DND-41 (cell line): ENCODE results near the gene TMEM39A.
A peak's percentile ranks its signal among the peaks of the same experiment; 100 is the strongest.

Source experiments
- ATAC-seq: fragments of 200-7000 bp; cut with Tn5 transposase; 3 replicates; pipeline ENCODE4 v1.9.1; 2021; ENCODE audit warnings: low read depth; ENCODE audit not compliant: insufficient read depth
- DNase-seq: peaks from one replicate; pipeline ENCODE4 v3.0.0-alpha.2; 2020
- H2AFZ ChIP-seq: 2 replicates; pipeline ENCODE4 v1.6.0; 2012; ENCODE audit warnings: low read depth, low read length
- H3K27ac ChIP-seq: 2 replicates; pipeline ENCODE4 v1.5.1; 2012; ENCODE audit warnings: low read length, inconsistent platforms
- H3K27me3 ChIP-seq: fragments of 200-600 bp; sonication (generic); 2 replicates; pipeline ENCODE4 v1.6.0; 2012; ENCODE audit warnings: low read length, mild to moderate bottlenecking, inconsistent platforms; ENCODE audit not compliant: insufficient read depth, poor library complexity
- H3K36me3 ChIP-seq: 2 replicates; pipeline ENCODE4 v1.5.1; 2012; ENCODE audit warnings: low read length, inconsistent platforms; ENCODE audit not compliant: insufficient read depth
- H3K4me1 ChIP-seq: 2 replicates; pipeline ENCODE4 v1.5.1; 2012; ENCODE audit warnings: mild to moderate bottlenecking, low read length; ENCODE audit not compliant: insufficient read depth
- H3K4me2 ChIP-seq: 2 replicates; pipeline ENCODE4 v1.6.0; 2012; ENCODE audit warnings: mild to moderate bottlenecking, moderate library complexity, low read length, inconsistent platforms; ENCODE audit not compliant: insufficient read depth
- H3K4me3 ChIP-seq, 2 experiments: fragments of 200-600 bp in 1 of 2; shearing (Covaris generic) in 1 of 2; 2 replicates each; pipeline ENCODE4 v1.5.1; 2012 to 2016; ENCODE audit warnings: inconsistent platforms in 2 of 2, low read length in 2 of 2, mild to moderate bottlenecking in 2 of 2, low read depth in 1 of 2, moderate library complexity in 1 of 2
- H3K79me2 ChIP-seq: 2 replicates; pipeline ENCODE4 v1.6.0; 2012; ENCODE audit warnings: low read length, inconsistent platforms; ENCODE audit not compliant: insufficient read depth
- H3K9ac ChIP-seq: 2 replicates; pipeline ENCODE4 v1.6.0; 2012; ENCODE audit warnings: low read depth, mild to moderate bottlenecking, inconsistent platforms, low read length, moderate library complexity
- H3K9me3 ChIP-seq: 2 replicates; pipeline ENCODE4 v1.5.1; 2012; ENCODE audit warnings: low read length, moderate library complexity, mild to moderate bottlenecking, inconsistent platforms; ENCODE audit not compliant: insufficient read depth, severe bottlenecking
- H4K20me1 ChIP-seq: 2 replicates; pipeline ENCODE4 v1.6.0; 2012; ENCODE audit warnings: low read length; ENCODE audit not compliant: insufficient read depth
- EZH2 ChIP-seq: IDR thresholded peaks from 3 replicates; pipeline ENCODE4 v1.6.1; 2012; ENCODE audit warnings: borderline replicate concordance, low read depth, mild to moderate bottlenecking, moderate library complexity, low read length, inconsistent platforms; ENCODE audit not compliant: severe bottlenecking
- TF ChIP-seq, protein P1 (sequence below): IDR thresholded peaks from 2 replicates; pipeline ENCODE4 v1.5.1; 2012; ENCODE audit warnings: borderline replicate concordance, low read length, moderate library complexity, mild to moderate bottlenecking; ENCODE audit not compliant: poor library complexity, severe bottlenecking; ENCODE audit errors: extremely low read depth

Gene TMEM39A

GRCh38 chr3:119401069-119401468 lies 62.3 kb downstream of the TMEM39A start:
- no peaks in the 10 kb centered on the region for H3K27me3 ChIP-seq
- H3K4me1 ChIP-seq: no peaks in the 10 kb centered on the region
- no peak overlapping the region for H3K9ac ChIP-seq
- H4K20me1 ChIP-seq: no peaks in the 10 kb centered on the region
- TF ChIP-seq, protein P1, sequence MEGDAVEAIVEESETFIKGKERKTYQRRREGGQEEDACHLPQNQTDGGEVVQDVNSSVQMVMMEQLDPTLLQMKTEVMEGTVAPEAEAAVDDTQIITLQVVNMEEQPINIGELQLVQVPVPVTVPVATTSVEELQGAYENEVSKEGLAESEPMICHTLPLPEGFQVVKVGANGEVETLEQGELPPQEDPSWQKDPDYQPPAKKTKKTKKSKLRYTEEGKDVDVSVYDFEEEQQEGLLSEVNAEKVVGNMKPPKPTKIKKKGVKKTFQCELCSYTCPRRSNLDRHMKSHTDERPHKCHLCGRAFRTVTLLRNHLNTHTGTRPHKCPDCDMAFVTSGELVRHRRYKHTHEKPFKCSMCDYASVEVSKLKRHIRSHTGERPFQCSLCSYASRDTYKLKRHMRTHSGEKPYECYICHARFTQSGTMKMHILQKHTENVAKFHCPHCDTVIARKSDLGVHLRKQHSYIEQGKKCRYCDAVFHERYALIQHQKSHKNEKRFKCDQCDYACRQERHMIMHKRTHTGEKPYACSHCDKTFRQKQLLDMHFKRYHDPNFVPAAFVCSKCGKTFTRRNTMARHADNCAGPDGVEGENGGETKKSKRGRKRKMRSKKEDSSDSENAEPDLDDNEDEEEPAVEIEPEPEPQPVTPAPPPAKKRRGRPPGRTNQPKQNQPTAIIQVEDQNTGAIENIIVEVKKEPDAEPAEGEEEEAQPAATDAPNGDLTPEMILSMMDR: no peak
- TF ChIP-seq EZH2: no peak
- H3K4me3 ChIP-seq: no peak overlapping the region
- no peak overlapping the region for H3K4me2 ChIP-seq
- no peak overlapping the region for H2AFZ ChIP-seq
- H3K79me2 ChIP-seq: no peaks in the 10 kb centered on the region
- ATAC-seq: no peak
- no peaks in the 10 kb centered on the region for H3K36me3 ChIP-seq
- no peak for DNase-seq
- H3K9me3 ChIP-seq: no peaks in the 10 kb centered on the region
- no peak overlapping the region for H3K27ac ChIP-seq

DNA sequence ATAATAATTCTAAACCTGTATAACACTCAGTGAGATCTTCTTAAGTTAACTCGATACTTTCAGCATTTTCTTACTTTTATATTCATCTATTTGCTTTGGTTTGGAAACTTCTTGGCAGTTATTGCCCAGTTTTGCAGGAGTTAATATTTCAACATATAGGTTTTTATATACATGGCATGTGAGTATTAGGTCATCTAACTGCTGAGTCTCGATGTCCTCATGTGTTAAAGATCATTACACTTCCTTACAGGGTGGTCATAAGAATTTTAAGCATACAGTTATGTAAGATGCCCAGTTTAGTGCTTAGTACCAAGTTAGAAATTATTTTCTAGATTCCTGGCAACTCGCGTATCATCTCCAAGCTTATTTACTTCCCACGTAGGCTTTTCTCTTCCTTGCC lies 62.9 kb downstream of the TMEM39A start:
- Histone ChIP-seq H3K27me3 (no peaks in the 10 kb centered on the region), H3K27ac (no peak overlapping the region), H3K4me2 (no peak overlapping the region), H2AFZ (no peak overlapping the region), H3K4me1 (no peaks in the 10 kb centered on the region), H3K4me3 (no peak overlapping the region), H3K9ac (no peak overlapping the region), H4K20me1 (no peaks in the 10 kb centered on the region), H3K9me3 (no peaks in the 10 kb centered on the region), H3K36me3 (no peaks in the 10 kb centered on the region), H3K79me2 (no peaks in the 10 kb centered on the region)
- DNase-seq (no peak), ATAC-seq (no peak)
- no peak for TF ChIP-seq EZH2
- TF ChIP-seq, protein P1: no peak

DNA sequence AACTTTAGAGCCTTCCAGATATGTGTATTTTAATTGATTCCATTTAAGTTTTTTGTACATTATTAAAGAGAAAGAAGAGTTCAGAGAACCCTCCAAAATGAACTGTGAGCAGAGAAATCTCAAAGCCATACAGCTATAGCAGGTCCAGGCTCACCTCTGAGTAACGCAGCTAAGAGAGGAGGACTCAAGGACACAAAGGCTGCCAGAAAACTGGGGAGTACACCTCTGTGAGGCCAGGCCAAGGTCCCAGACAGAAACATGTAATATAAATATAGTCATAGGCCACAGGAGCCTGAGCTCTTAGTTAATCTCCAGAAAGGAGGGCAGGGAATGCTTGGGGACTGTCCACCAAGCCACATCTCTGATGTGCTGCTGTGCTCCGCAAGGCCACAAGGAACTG lies 66.5 kb downstream of the TMEM39A start:
- H3K27ac ChIP-seq: no peak overlapping the region
- H2AFZ ChIP-seq: no peak overlapping the region
- no peak for ATAC-seq
- no peaks in the 10 kb centered on the region for H4K20me1 ChIP-seq
- no peaks in the 10 kb centered on the region for H3K27me3 ChIP-seq
- no peak for DNase-seq
- H3K79me2 ChIP-seq: no peaks in the 10 kb centered on the region
- H3K9ac ChIP-seq: no peak overlapping the region
- no peak overlapping the region for H3K4me3 ChIP-seq
- H3K4me1 ChIP-seq: no peaks in the 10 kb centered on the region
- no peaks in the 10 kb centered on the region for H3K9me3 ChIP-seq
- no peak overlapping the region for H3K4me2 ChIP-seq
- no peaks in the 10 kb centered on the region for H3K36me3 ChIP-seq
- TF ChIP-seq EZH2: no peak
- TF ChIP-seq, protein P1: no peak

GRCh38 chr3:119395923-119396358 lies 67.5 kb downstream of the TMEM39A start:
- Histone ChIP-seq H3K27ac (no peak overlapping the region), H4K20me1 (no peaks in the 10 kb centered on the region), H3K9me3 (no peaks in the 10 kb centered on the region), H3K4me3 (no peak overlapping the region), H3K9ac (no peak overlapping the region), H2AFZ (no peak overlapping the region), H3K36me3 (no peaks in the 10 kb centered on the region), H3K27me3 (no peaks in the 10 kb centered on the region), H3K4me1 (no peaks in the 10 kb centered on the region), H3K79me2 (no peaks in the 10 kb centered on the region), H3K4me2 (no peak overlapping the region)
- ATAC-seq (peak; percentile 37; the same call in 1 of the 3 replicates), DNase-seq (no peak)
- no peak for TF ChIP-seq EZH2
- TF ChIP-seq, protein P1: no peak
